Gastroesophageal sphincter (tissue), 3 donors: ENCODE data around the gene TBL1XR1.

Experiments used
- EP300 ChIP-seq: sonication (generic); formaldehyde crosslinking; IDR thresholded peaks from one replicate; pipeline ENCODE4 v1.6.1; 2017; ENCODE audit warnings: antibody characterized with exemption, mild to moderate bottlenecking
- TF ChIP-seq, protein P1 (sequence below), 4 experiments: fragments of 200-600 bp in 2 of 4; fragments of 450-650 bp in 2 of 4; sonication (generic) in 1 of 4; IDR thresholded peaks; one replicate each; pipeline ENCODE4 v1.5.1; 2017 to 2019; ENCODE audit warnings: antibody characterized with exemption in 4 of 4, mild to moderate bottlenecking in 2 of 4, moderate library complexity in 2 of 4

DNA sequence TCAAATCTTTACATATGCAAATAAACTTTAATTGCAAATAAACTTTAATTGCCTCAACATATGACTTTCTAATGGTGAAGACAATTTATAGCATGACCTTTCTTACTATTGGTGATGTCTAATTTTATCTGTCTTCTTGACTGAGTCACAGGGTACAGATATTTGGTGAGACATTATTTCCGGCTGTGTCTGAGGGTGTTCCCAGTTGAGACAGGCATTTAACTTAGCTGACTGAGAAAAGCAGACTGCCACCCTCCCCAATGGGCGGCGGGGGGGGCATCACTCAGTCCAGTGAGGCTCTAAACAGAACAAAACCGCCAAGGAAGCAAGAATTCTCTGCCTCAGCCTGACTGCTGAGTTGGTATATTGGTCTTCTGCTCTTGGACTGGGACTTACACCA is 160.0 kb downstream of the TBL1XR1 start:
- TF ChIP-seq, protein P1, sequence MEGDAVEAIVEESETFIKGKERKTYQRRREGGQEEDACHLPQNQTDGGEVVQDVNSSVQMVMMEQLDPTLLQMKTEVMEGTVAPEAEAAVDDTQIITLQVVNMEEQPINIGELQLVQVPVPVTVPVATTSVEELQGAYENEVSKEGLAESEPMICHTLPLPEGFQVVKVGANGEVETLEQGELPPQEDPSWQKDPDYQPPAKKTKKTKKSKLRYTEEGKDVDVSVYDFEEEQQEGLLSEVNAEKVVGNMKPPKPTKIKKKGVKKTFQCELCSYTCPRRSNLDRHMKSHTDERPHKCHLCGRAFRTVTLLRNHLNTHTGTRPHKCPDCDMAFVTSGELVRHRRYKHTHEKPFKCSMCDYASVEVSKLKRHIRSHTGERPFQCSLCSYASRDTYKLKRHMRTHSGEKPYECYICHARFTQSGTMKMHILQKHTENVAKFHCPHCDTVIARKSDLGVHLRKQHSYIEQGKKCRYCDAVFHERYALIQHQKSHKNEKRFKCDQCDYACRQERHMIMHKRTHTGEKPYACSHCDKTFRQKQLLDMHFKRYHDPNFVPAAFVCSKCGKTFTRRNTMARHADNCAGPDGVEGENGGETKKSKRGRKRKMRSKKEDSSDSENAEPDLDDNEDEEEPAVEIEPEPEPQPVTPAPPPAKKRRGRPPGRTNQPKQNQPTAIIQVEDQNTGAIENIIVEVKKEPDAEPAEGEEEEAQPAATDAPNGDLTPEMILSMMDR (IDR thresholded peaks at IDR 0.05): no peak
- no peak for TF ChIP-seq EP300
